ENCODE results near the gene SOX1. TPM values are rescaled to one million over a fixed set of nuclear protein-coding genes. Genes with fewer than 3 reads are reported as not detected.

Gene SOX1
- total and polyA plus RNA-seq, 2 experiments from 2014 or later: not detected

GRCh38 chr13:112061367-112062061, 5.4 kb upstream of the SOX1 start:
- Histone ChIP-seq H3K9me3 (ENCODE audit: low read depth) (no peaks in the 10 kb centered on the region), H2AFZ (no peak overlapping the region), H3K27me3 (replicated peaks; ENCODE audit: insufficient read depth) (peaks cover 89% of the 10 kb centered on the region), H3K4me2 (ENCODE audit: unreplicated experiment) (no peak overlapping the region), H3K36me3 (ENCODE audit: low read depth) (no peaks in the 10 kb centered on the region), H4K20me1 (ENCODE audit: insufficient read depth) (no peaks in the 10 kb centered on the region), H3K9ac (no peak overlapping the region), H3K4me3 (no peak overlapping the region), H3K4me1 (ENCODE audit: insufficient read depth) (no peaks in the 10 kb centered on the region), H3K79me2 (ENCODE audit: insufficient read depth) (no peaks in the 10 kb centered on the region), H3K9me2 (ENCODE audit: insufficient read depth) (no peaks in the 10 kb centered on the region), H3K27ac (no peak overlapping the region), H3F3A (ENCODE audit: insufficient read depth) (no peaks in the 10 kb centered on the region)
- TF ChIP-seq EZH2 (IDR thresholded peaks at IDR 0.05; ENCODE audit: insufficient read depth, poor library complexity, severe bottlenecking): no peak
- no peak for TF ChIP-seq EZH2phosphoT487 (IDR thresholded peaks at IDR 0.05; ENCODE audit: insufficient read depth, low read depth)
- in situ Hi-C loops (cut with MboI): no loop called here
- DNase-seq: no peak
- 3 to 5% methylated on average over 46 to 48 of the region's 52 CpGs for WGBS, 2 experiments (ENCODE audit: low coverage in 1 of 2, low lambda C conversion rate in 2 of 2, missing lambda C conversion rate in 2 of 2)

DNA sequence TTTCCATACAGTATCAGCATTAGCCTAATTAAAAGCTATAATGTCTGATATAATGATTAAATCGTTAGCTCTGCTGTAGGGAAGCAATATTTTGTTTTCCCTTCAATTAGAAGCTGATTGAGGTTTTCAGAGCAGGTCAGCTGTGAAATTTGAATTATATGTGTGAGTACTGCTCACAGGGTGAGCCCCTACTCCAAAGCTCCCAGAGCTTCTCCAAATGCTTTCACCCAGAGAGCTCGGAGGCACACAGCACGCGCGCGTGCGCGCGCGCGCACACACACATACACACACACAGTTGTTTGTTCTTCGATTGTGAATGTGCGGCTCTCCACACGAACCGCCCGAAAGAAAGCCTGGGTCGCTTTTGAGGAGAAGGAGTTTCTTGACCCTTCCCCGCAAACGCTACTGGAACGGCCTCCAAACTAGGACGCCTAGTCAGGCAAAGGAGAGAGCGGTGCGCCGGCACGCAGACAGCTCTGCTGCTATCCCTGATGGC, 4.8 kb upstream of the SOX1 start:
- peaks cover 84% of the 10 kb centered on the region for H3K27me3 ChIP-seq (replicated peaks; ENCODE audit: insufficient read depth)
- no peaks in the 10 kb centered on the region for H3F3A ChIP-seq (ENCODE audit: insufficient read depth)
- H3K9ac ChIP-seq: no peak overlapping the region
- H3K4me2 ChIP-seq (ENCODE audit: unreplicated experiment): no peak overlapping the region
- no peak for TF ChIP-seq EZH2phosphoT487 (IDR thresholded peaks at IDR 0.05; ENCODE audit: insufficient read depth, low read depth)
- no peak for TF ChIP-seq EZH2 (IDR thresholded peaks at IDR 0.05; ENCODE audit: insufficient read depth, poor library complexity, severe bottlenecking)
- no peak overlapping the region for H3K27ac ChIP-seq
- H3K9me2 ChIP-seq (ENCODE audit: insufficient read depth): no peaks in the 10 kb centered on the region
- H3K9me3 ChIP-seq (ENCODE audit: low read depth): no peaks in the 10 kb centered on the region
- no peaks in the 10 kb centered on the region for H3K36me3 ChIP-seq (ENCODE audit: low read depth)
- H2AFZ ChIP-seq: no peak overlapping the region
- no peak overlapping the region for H3K4me3 ChIP-seq
- in situ Hi-C loops (cut with MboI): no loop called here
- H3K4me1 ChIP-seq (ENCODE audit: insufficient read depth): no peaks in the 10 kb centered on the region
- no peak for DNase-seq
- H4K20me1 ChIP-seq (ENCODE audit: insufficient read depth): no peaks in the 10 kb centered on the region
- H3K79me2 ChIP-seq (ENCODE audit: insufficient read depth): no peaks in the 10 kb centered on the region
- 10 to 14% methylated on average over 25 of the region's 25 CpGs for WGBS, 2 experiments (ENCODE audit: low coverage in 1 of 2, low lambda C conversion rate in 2 of 2, missing lambda C conversion rate in 2 of 2)

GRCh38 chr13:112062571-112063570, 4.1 kb upstream of the SOX1 start:
- no peaks in the 10 kb centered on the region for H3K79me2 ChIP-seq (ENCODE audit: insufficient read depth)
- H3K9me3 ChIP-seq (ENCODE audit: low read depth): no peaks in the 10 kb centered on the region
- no peaks in the 10 kb centered on the region for H3K36me3 ChIP-seq (ENCODE audit: low read depth)
- H3K27ac ChIP-seq: no peak overlapping the region
- in situ Hi-C loops (cut with MboI): no loop called here
- DNase-seq: no peak
- WGBS, 2 experiments (ENCODE audit: low coverage in 1 of 2, low lambda C conversion rate in 2 of 2, missing lambda C conversion rate in 2 of 2): 1 to 2% methylated on average over 30 to 71 of the region's 78 CpGs
- no peaks in the 10 kb centered on the region for H3K9me2 ChIP-seq (ENCODE audit: insufficient read depth)
- no peak overlapping the region for H3K4me2 ChIP-seq (ENCODE audit: unreplicated experiment)
- peaks cover 77% of the 10 kb centered on the region for H3K27me3 ChIP-seq (replicated peaks; ENCODE audit: insufficient read depth)
- H3K9ac ChIP-seq: no peak overlapping the region
- no peak overlapping the region for H3K4me3 ChIP-seq
- H3K4me1 ChIP-seq (ENCODE audit: insufficient read depth): no peaks in the 10 kb centered on the region
- no peaks in the 10 kb centered on the region for H3F3A ChIP-seq (ENCODE audit: insufficient read depth)
- TF ChIP-seq EZH2phosphoT487 (IDR thresholded peaks at IDR 0.05; ENCODE audit: insufficient read depth, low read depth): no peak
- no peak overlapping the region for H2AFZ ChIP-seq
- H4K20me1 ChIP-seq (ENCODE audit: insufficient read depth): no peaks in the 10 kb centered on the region

GRCh38 chr13:112063807-112064206, 3.1 kb upstream of the SOX1 start:
- Histone ChIP-seq H3K27me3 (replicated peaks; ENCODE audit: insufficient read depth) (peaks cover 71% of the 10 kb centered on the region), H3K4me1 (ENCODE audit: insufficient read depth) (no peaks in the 10 kb centered on the region), H3K9me2 (ENCODE audit: insufficient read depth) (no peaks in the 10 kb centered on the region), H3K27ac (no peak overlapping the region), H3K9me3 (ENCODE audit: low read depth) (no peaks in the 10 kb centered on the region), H2AFZ (no peak overlapping the region), H3K9ac (no peak overlapping the region), H3F3A (ENCODE audit: insufficient read depth) (no peaks in the 10 kb centered on the region), H3K4me3 (no peak overlapping the region), H3K79me2 (ENCODE audit: insufficient read depth) (no peaks in the 10 kb centered on the region), H3K36me3 (ENCODE audit: low read depth) (no peaks in the 10 kb centered on the region), H4K20me1 (ENCODE audit: insufficient read depth) (no peaks in the 10 kb centered on the region), H3K4me2 (ENCODE audit: unreplicated experiment) (no peak overlapping the region)
- no peak for DNase-seq
- TF ChIP-seq EZH2phosphoT487 (IDR thresholded peaks at IDR 0.05; ENCODE audit: insufficient read depth, low read depth): no peak
- no peak for TF ChIP-seq EZH2 (IDR thresholded peaks at IDR 0.05; ENCODE audit: insufficient read depth, poor library complexity, severe bottlenecking)
- 3 to 6% methylated on average over 2 of the region's 2 CpGs for WGBS, 2 experiments (ENCODE audit: low coverage in 1 of 2, low lambda C conversion rate in 2 of 2, missing lambda C conversion rate in 2 of 2)
- in situ Hi-C loops (cut with MboI): no loop called here
